HCEC 1CT (cell line): Measurements from ENCODE around the gene CROCC2.

Source experiments
- DNase-seq: peaks from one replicate; pipeline ENCODE4 v3.0.0-alpha.2; 2017

CROCC2 gene

GRCh38 chr2:240946654-240947053 lies 40.5 kb downstream of the CROCC2 start:
- no peak for DNase-seq

- DNase-seq, result no peak
Observed at GRCh38 chr2:240947176-240947575, 41.0 kb downstream of the CROCC2 start.

- DNase-seq, result no peak
Observed at GRCh38 chr2:240947607-240948006, 41.5 kb downstream of the CROCC2 start.

- no peak for DNase-seq
Observed at GRCh38 chr2:240948086-240948485, 42.0 kb downstream of the CROCC2 start.

- no peak for DNase-seq
Observed at GRCh38 chr2:240948905-240949790, 43.0 kb downstream of the CROCC2 start.

GRCh38 chr2:240949791-240950705 lies 43.9 kb downstream of the CROCC2 start:
- DNase-seq, result no peak

GRCh38 chr2:240951045-240951594 lies 45.0 kb downstream of the CROCC2 start:
- DNase-seq, result no peak

- DNase-seq, result no peak
Observed at GRCh38 chr2:240952496-240953246, 46.5 kb downstream of the CROCC2 start.

GRCh38 chr2:240953426-240954410 lies 47.6 kb downstream of the CROCC2 start:
- DNase-seq, result no peak

GRCh38 chr2:240954436-240955305 lies 48.5 kb downstream of the CROCC2 start:
- DNase-seq, result no peak

GRCh38 chr2:240955306-240956170 lies 49.4 kb downstream of the CROCC2 start:
- no peak for DNase-seq

- no peak for DNase-seq
Observed at GRCh38 chr2:240956171-240956934, 50.2 kb downstream of the CROCC2 start.

GRCh38 chr2:240956935-240957655 lies 51.0 kb downstream of the CROCC2 start:
- no peak for DNase-seq

- no peak for DNase-seq
Observed at GRCh38 chr2:240957656-240958365, 51.7 kb downstream of the CROCC2 start.

- no peak for DNase-seq
Observed at GRCh38 chr2:240958366-240959213, 52.5 kb downstream of the CROCC2 start.
